Measurements from ENCODE around the gene GDPGP1.
"Not testable (repeated sequence)": the region's sequence is repeated elsewhere in the genome, so short reads cannot be mapped to it uniquely, and the experiment has no call there.

Gene GDPGP1

DNA sequence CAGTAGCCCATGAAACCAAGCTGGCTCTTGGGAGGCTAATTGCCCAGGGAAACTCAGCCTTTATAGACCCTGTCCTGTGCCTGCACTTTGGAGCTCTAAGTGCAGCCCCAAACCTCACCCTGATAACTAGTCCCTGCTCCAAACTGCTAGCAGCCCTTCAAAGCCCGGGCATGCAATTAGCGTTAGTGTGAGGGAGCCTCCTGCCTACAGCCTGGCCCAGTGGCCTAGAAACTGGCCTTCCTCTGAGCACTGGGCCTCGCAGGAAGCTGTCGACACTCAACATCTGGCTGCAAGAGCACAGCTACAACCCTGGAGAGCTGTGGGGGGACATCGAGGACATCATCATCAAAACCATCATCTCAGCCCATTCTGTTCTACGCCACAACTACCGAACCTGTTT, 23.8 kb downstream of the GDPGP1 start:
- no peak overlapping the region for H3K4me3 ChIP-seq (ENCODE audit: low read depth, low read length)

DNA sequence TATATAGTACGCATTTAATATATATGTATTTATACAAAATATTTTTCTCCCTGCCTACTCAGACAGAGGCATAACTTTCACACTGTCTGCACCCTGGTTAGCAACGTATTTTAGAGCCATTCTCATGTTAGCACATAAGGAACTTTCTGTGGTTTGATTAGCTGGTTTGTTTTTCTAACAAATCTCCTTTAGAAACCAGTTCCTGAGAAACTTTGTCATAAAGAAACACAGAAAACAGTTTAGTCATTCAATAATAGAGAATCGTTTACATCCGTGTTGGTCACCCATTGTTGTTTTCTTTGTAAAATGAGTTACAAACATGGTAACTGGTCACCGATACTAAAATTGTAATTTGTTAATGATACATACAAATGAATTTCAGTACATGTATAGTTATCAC, 25.5 kb downstream of the GDPGP1 start:
- no peak overlapping the region for H3K14ac ChIP-seq (ENCODE audit: low read length)
- H3K27me3 ChIP-seq (ENCODE audit: insufficient read depth, low read length): no peaks in the 10 kb centered on the region
- H3K4me1 ChIP-seq (ENCODE audit: control insufficient read depth in 1 of 2, insufficient read depth in 2 of 2, low read length in 2 of 2): peaks cover under 1 to 2% of the 10 kb centered on the region in 2 experiments
- no peak overlapping the region for H3K18ac ChIP-seq (ENCODE audit: low read length)
- H3K79me2 ChIP-seq (ENCODE audit: control insufficient read depth, insufficient read depth, low read length, poor library complexity): no peaks in the 10 kb centered on the region
- H4K91ac ChIP-seq (ENCODE audit: low read depth, low read length): no peak overlapping the region
- no peak overlapping the region for H2BK120ac ChIP-seq (ENCODE audit: insufficient read depth, low read length, poor library complexity)
- no peak overlapping the region for H3K4me3 ChIP-seq (ENCODE audit: low read depth, low read length)
- no peak overlapping the region for H3K27ac ChIP-seq (ENCODE audit: low read depth, low read length)
- H4K8ac ChIP-seq (ENCODE audit: low read depth, low read length): no peak overlapping the region
- no peak overlapping the region for H2BK12ac ChIP-seq (ENCODE audit: low read length)
- H3K4ac ChIP-seq (ENCODE audit: low read depth, low read length): no peak overlapping the region
- no peak overlapping the region for H3K4me2 ChIP-seq (ENCODE audit: low read length)
- no peak overlapping the region for H3K9ac ChIP-seq (ENCODE audit: low read length)
- no peaks in the 10 kb centered on the region for H3K79me1 ChIP-seq (ENCODE audit: low read length)
- H2AFZ ChIP-seq (ENCODE audit: insufficient read depth, low read length, poor library complexity): no peak overlapping the region
- no peak overlapping the region for H2BK5ac ChIP-seq (ENCODE audit: low read depth, low read length, poor library complexity)
- no peak overlapping the region for H4K12ac ChIP-seq (ENCODE audit: low read depth, low read length)
- H3K36me3 ChIP-seq (ENCODE audit: control insufficient read depth in 1 of 2, insufficient read depth in 2 of 2, low read length in 2 of 2): no peaks in the 10 kb centered on the region
- DNase-seq: no peak
- no peak overlapping the region for H3K23ac ChIP-seq (ENCODE audit: low read length)
- WGBS (ENCODE audit: extremely low coverage, insufficient coverage, insufficient read length): no CpG with 5 or more reads among the region's 5 CpGs
- no peak overlapping the region for H2AK5ac ChIP-seq (ENCODE audit: low read length)
- no peaks in the 10 kb centered on the region for H3K9me3 ChIP-seq (ENCODE audit: insufficient read depth, low read depth, low read length)

More for the DNA sequence above, 23.8 kb downstream of the GDPGP1 start:
- no peak overlapping the region for H4K12ac ChIP-seq (ENCODE audit: low read depth, low read length)
- no peak overlapping the region for H3K23ac ChIP-seq (ENCODE audit: low read length)
- no peak for DNase-seq
- no CpG with 5 or more reads among the region's 7 CpGs for WGBS (ENCODE audit: extremely low coverage, insufficient coverage, insufficient read length)
- no peaks in the 10 kb centered on the region for H3K27me3 ChIP-seq (ENCODE audit: insufficient read depth, low read length)
- no peak overlapping the region for H3K27ac ChIP-seq (ENCODE audit: low read depth, low read length)
- no peak overlapping the region for H2AK5ac ChIP-seq (ENCODE audit: low read length)
- H3K79me1 ChIP-seq (ENCODE audit: low read length): no peaks in the 10 kb centered on the region
- H2BK12ac ChIP-seq (ENCODE audit: low read length): no peak overlapping the region
- H2BK5ac ChIP-seq (ENCODE audit: low read depth, low read length, poor library complexity): no peak overlapping the region
- no peaks in the 10 kb centered on the region for H3K36me3 ChIP-seq (ENCODE audit: control insufficient read depth in 1 of 2, insufficient read depth in 2 of 2, low read length in 2 of 2)
- H3K79me2 ChIP-seq (ENCODE audit: control insufficient read depth, insufficient read depth, low read length, poor library complexity): no peaks in the 10 kb centered on the region
- no peaks in the 10 kb centered on the region for H3K4me1 ChIP-seq (ENCODE audit: control insufficient read depth in 1 of 2, insufficient read depth in 2 of 2, low read length in 2 of 2)
- no peak overlapping the region for H3K14ac ChIP-seq (ENCODE audit: low read length)
- no peak overlapping the region for H2AFZ ChIP-seq (ENCODE audit: insufficient read depth, low read length, poor library complexity)
- H2BK120ac ChIP-seq (ENCODE audit: insufficient read depth, low read length, poor library complexity): no peak overlapping the region
- H3K9me3 ChIP-seq (ENCODE audit: insufficient read depth, low read depth, low read length): no peaks in the 10 kb centered on the region
- no peak overlapping the region for H4K91ac ChIP-seq (ENCODE audit: low read depth, low read length)
- no peak overlapping the region for H3K18ac ChIP-seq (ENCODE audit: low read length)
- H3K4me2 ChIP-seq (ENCODE audit: low read length): no peak overlapping the region
- no peak overlapping the region for H3K4ac ChIP-seq (ENCODE audit: low read depth, low read length)
- no peak overlapping the region for H4K8ac ChIP-seq (ENCODE audit: low read depth, low read length)
- H3K9ac ChIP-seq (ENCODE audit: low read length): no peak overlapping the region

DNA sequence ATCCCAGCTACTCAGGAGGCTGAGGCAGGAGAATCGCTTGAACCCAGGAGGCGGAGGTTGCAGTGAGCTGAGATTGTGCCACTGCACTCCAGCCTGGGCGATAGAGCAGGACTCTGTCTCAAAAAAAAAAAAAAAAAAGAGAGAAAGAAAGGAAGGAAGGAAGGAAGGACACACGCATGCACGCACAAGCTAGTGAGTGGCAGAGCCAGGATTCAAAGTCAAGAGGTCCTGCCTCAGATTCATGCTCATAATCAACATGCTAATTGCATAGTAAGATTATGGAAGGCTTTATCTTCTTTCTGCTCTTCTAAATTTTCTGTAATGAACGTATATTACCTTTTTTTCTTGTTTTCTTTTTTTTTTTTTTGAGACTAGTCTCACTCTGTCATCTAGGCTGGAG, 26.7 kb downstream of the GDPGP1 start:
- H3K79me1 ChIP-seq (ENCODE audit: low read length); H2BK5ac ChIP-seq (ENCODE audit: low read depth, low read length, poor library complexity); H3K9ac ChIP-seq (ENCODE audit: low read length); H3K14ac ChIP-seq (ENCODE audit: low read length); H3K4me2 ChIP-seq (ENCODE audit: low read length); H2AFZ ChIP-seq (ENCODE audit: insufficient read depth, low read length, poor library complexity); H3K23ac ChIP-seq (ENCODE audit: low read length); H3K4me3 ChIP-seq (ENCODE audit: low read depth, low read length); H3K27me3 ChIP-seq (ENCODE audit: insufficient read depth, low read length); H3K27ac ChIP-seq (ENCODE audit: low read depth, low read length); H3K9me3 ChIP-seq (ENCODE audit: insufficient read depth, low read depth, low read length); DNase-seq; H2AK5ac ChIP-seq (ENCODE audit: low read length); H4K12ac ChIP-seq (ENCODE audit: low read depth, low read length); H4K91ac ChIP-seq (ENCODE audit: low read depth, low read length); H3K4me1 ChIP-seq (ENCODE audit: control insufficient read depth in 1 of 2, insufficient read depth in 2 of 2, low read length in 2 of 2); H3K36me3 ChIP-seq (ENCODE audit: control insufficient read depth in 1 of 2, insufficient read depth in 2 of 2, low read length in 2 of 2); H3K18ac ChIP-seq (ENCODE audit: low read length); H4K8ac ChIP-seq (ENCODE audit: low read depth, low read length); H3K4ac ChIP-seq (ENCODE audit: low read depth, low read length); H2BK12ac ChIP-seq (ENCODE audit: low read length); H3K79me2 ChIP-seq (ENCODE audit: control insufficient read depth, insufficient read depth, low read length, poor library complexity); H2BK120ac ChIP-seq (ENCODE audit: insufficient read depth, low read length, poor library complexity): not testable (repeated sequence)
- WGBS (ENCODE audit: extremely low coverage, insufficient coverage, insufficient read length): no CpG with 5 or more reads among the region's 6 CpGs

DNA sequence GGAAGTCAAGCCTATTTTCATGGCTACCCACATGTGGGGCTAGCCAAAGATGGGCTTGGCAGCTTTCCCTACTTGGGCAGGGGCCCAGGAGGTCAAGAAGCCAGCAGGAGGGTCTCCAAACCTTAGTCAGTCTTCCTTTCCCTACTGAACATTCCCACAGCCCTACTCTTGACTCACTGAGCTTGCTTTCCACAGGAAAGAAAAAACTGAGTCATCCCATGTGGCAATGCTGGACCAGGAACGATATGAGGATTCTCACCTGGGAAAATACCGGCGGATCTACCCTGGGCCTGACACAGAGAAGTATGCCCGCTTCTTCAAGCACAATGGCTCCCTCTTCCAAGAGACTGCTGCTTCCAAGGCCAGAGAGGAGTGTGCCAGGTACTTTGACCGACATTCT, 27.8 kb downstream of the GDPGP1 start:
- Histone ChIP-seq H3K9ac (ENCODE audit: low read length) (no peak overlapping the region), H3K27me3 (ENCODE audit: insufficient read depth, low read length) (no peaks in the 10 kb centered on the region), H3K23ac (ENCODE audit: low read length) (no peak overlapping the region), H4K12ac (ENCODE audit: low read depth, low read length) (no peak overlapping the region), H2BK5ac (ENCODE audit: low read depth, low read length, poor library complexity) (no peak overlapping the region), H4K8ac (ENCODE audit: low read depth, low read length) (no peak overlapping the region), H2AFZ (ENCODE audit: insufficient read depth, low read length, poor library complexity) (no peak overlapping the region), H2AK5ac (ENCODE audit: low read length) (no peak overlapping the region), H3K4me1 (ENCODE audit: control insufficient read depth in 1 of 2, insufficient read depth in 2 of 2, low read length in 2 of 2) (peaks cover 4 to 8% of the 10 kb centered on the region in 2 experiments), H2BK120ac (ENCODE audit: insufficient read depth, low read length, poor library complexity) (no peak overlapping the region), H3K9me3 (ENCODE audit: insufficient read depth, low read depth, low read length) (no peaks in the 10 kb centered on the region), H3K18ac (ENCODE audit: low read length) (no peak overlapping the region), H3K4ac (ENCODE audit: low read depth, low read length) (no peak overlapping the region), H3K79me2 (ENCODE audit: control insufficient read depth, insufficient read depth, low read length, poor library complexity) (peaks cover 11% of the 10 kb centered on the region), H4K91ac (ENCODE audit: low read depth, low read length) (no peak overlapping the region), H3K14ac (ENCODE audit: low read length) (no peak overlapping the region), H3K4me3 (ENCODE audit: low read depth, low read length) (no peak overlapping the region), H3K36me3 (ENCODE audit: control insufficient read depth in 1 of 2, insufficient read depth in 2 of 2, low read length in 2 of 2) (no peaks in the 10 kb centered on the region), H3K4me2 (ENCODE audit: low read length) (no peak overlapping the region), H2BK12ac (ENCODE audit: low read length) (no peak overlapping the region), H3K27ac (ENCODE audit: low read depth, low read length) (no peak overlapping the region), H3K79me1 (ENCODE audit: low read length) (peaks cover 11% of the 10 kb centered on the region)
- peak; percentile 52 to 59 for DNase-seq
- no CpG with 5 or more reads among the region's 5 CpGs for WGBS (ENCODE audit: extremely low coverage, insufficient coverage, insufficient read length)
